Measurements from ENCODE around the gene SLIT3. TPM values are rescaled to one million over a fixed set of nuclear protein-coding genes. Genes with fewer than 3 reads are reported as not detected.

SLIT3 gene
- total and polyA plus RNA-seq, 4 experiments from 2014 or later: not detected

- Mint-ChIP-seq H3K9me3 (peaks cover 0 to 2% (median 0%) of the 10 kb centered on the region in 8 donors), H3K27ac (no peak overlapping the region), H3K27me3 (peaks cover 8 to 16% of the 10 kb centered on the region in 2 donors), H3K4me1 (no peaks in the 10 kb centered on the region), H3K36me3 (no peaks in the 10 kb centered on the region), H3K4me3 (no peak overlapping the region)
- ChIA-PET POLR2A (ENCODE audit: partially characterized antibody) (no interaction called here), CTCF (ENCODE audit: partially characterized antibody) (no interaction called here)
- Histone ChIP-seq H3K4me1 (ENCODE audit: insufficient read depth, low read length) (no peaks in the 10 kb centered on the region), H3K36me3 (ENCODE audit: insufficient read depth, low read length) (no peaks in the 10 kb centered on the region), H3K4me3 (ENCODE audit: low read length in 2 of 2) (no peak overlapping the region), H3K27me3 (ENCODE audit: insufficient read depth, low read length) (no peaks in the 10 kb centered on the region), H3K9me3 (ENCODE audit: control insufficient read depth in 1 of 2, low read length in 2 of 2) (no peaks in the 10 kb centered on the region), H3K27ac (ENCODE audit: low read depth, low read length) (no peak overlapping the region)
- no peak for DNase-seq
- intact Hi-C loops (cut with micrococcal nuclease): no loop called here
These were observed 642.5 kb downstream of the SLIT3 start for GRCh38 chr5:168658394-168658793.

- no peaks in the 10 kb centered on the region for H3K36me3 Mint-ChIP-seq
- DNase-seq: no peak
- peaks cover 8 to 9% of the 10 kb centered on the region in 2 donors for H3K27me3 Mint-ChIP-seq
- H3K4me3 ChIP-seq (ENCODE audit: low read length in 2 of 2): no peak overlapping the region
- no peaks in the 10 kb centered on the region for H3K9me3 ChIP-seq (ENCODE audit: control insufficient read depth in 1 of 2, low read length in 2 of 2)
- H3K27ac ChIP-seq (ENCODE audit: low read depth, low read length): no peak overlapping the region
- ChIA-PET CTCF (ENCODE audit: partially characterized antibody) (no interaction called here), POLR2A (ENCODE audit: partially characterized antibody) (no interaction called here)
- H3K4me3 Mint-ChIP-seq: no peak overlapping the region
- no peaks in the 10 kb centered on the region for H3K4me1 Mint-ChIP-seq
- no peaks in the 10 kb centered on the region for H3K27me3 ChIP-seq (ENCODE audit: insufficient read depth, low read length)
- intact Hi-C loops (cut with micrococcal nuclease): no loop called here
- H3K4me1 ChIP-seq (ENCODE audit: insufficient read depth, low read length): no peaks in the 10 kb centered on the region
- peaks cover 0 to 2% (median 0%) of the 10 kb centered on the region in 8 donors for H3K9me3 Mint-ChIP-seq
- no peaks in the 10 kb centered on the region for H3K36me3 ChIP-seq (ENCODE audit: insufficient read depth, low read length)
- H3K27ac Mint-ChIP-seq: no peak overlapping the region
These were observed 644.3 kb downstream of the SLIT3 start for GRCh38 chr5:168656633-168657032.

- H3K36me3 Mint-ChIP-seq: no peaks in the 10 kb centered on the region
- CTCF ChIA-PET (ENCODE audit: partially characterized antibody): no interaction called here
These were observed 645.6 kb downstream of the SLIT3 start for GRCh38 chr5:168655316-168655715.

GRCh38 chr5:168654211-168654721, 646.7 kb downstream of the SLIT3 start:
- DNase-seq: no peak
- Mint-ChIP-seq H3K36me3 (no peaks in the 10 kb centered on the region), H3K9me3 (peaks cover 0 to 3% (median 0%) of the 10 kb centered on the region in 8 donors), H3K4me3 (peak overlapping the region in 1 of 8 donors; percentile 21), H3K27ac (no peak overlapping the region), H3K4me1 (no peaks in the 10 kb centered on the region), H3K27me3 (peaks cover 5 to 9% of the 10 kb centered on the region in 2 donors)
- ChIA-PET CTCF (ENCODE audit: partially characterized antibody) (no interaction called here), POLR2A (ENCODE audit: partially characterized antibody) (no interaction called here)
- intact Hi-C loops (cut with micrococcal nuclease): no loop called here
- no peaks in the 10 kb centered on the region for H3K27me3 ChIP-seq (ENCODE audit: insufficient read depth, low read length)
- no peaks in the 10 kb centered on the region for H3K4me1 ChIP-seq (ENCODE audit: insufficient read depth, low read length)
- no peaks in the 10 kb centered on the region for H3K9me3 ChIP-seq (ENCODE audit: control insufficient read depth in 1 of 2, low read length in 2 of 2)
- no peaks in the 10 kb centered on the region for H3K36me3 ChIP-seq (ENCODE audit: insufficient read depth, low read length)
- H3K27ac ChIP-seq (ENCODE audit: low read depth, low read length): no peak overlapping the region
- H3K4me3 ChIP-seq (ENCODE audit: low read length in 2 of 2): no peak overlapping the region

More at GRCh38 chr5:168655316-168655715, 645.6 kb downstream of the SLIT3 start:
- Histone ChIP-seq H3K27me3 (ENCODE audit: insufficient read depth, low read length) (no peaks in the 10 kb centered on the region), H3K4me1 (ENCODE audit: insufficient read depth, low read length) (no peaks in the 10 kb centered on the region), H3K27ac (ENCODE audit: low read depth, low read length) (no peak overlapping the region), H3K36me3 (ENCODE audit: insufficient read depth, low read length) (no peaks in the 10 kb centered on the region), H3K9me3 (ENCODE audit: control insufficient read depth in 1 of 2, low read length in 2 of 2) (no peaks in the 10 kb centered on the region), H3K4me3 (ENCODE audit: low read length in 2 of 2) (no peak overlapping the region)
- POLR2A ChIA-PET (ENCODE audit: partially characterized antibody): no interaction called here
- no peak overlapping the region for H3K4me3 Mint-ChIP-seq
- no peaks in the 10 kb centered on the region for H3K4me1 Mint-ChIP-seq
- no peak overlapping the region for H3K27ac Mint-ChIP-seq
- DNase-seq: no peak
- peaks cover 4 to 7% of the 10 kb centered on the region in 2 donors for H3K27me3 Mint-ChIP-seq
- intact Hi-C loops (cut with micrococcal nuclease): no loop called here
- H3K9me3 Mint-ChIP-seq: peaks cover 0 to 3% (median 0%) of the 10 kb centered on the region in 8 donors

GRCh38 chr5:168653626-168654025, 647.3 kb downstream of the SLIT3 start:
- intact Hi-C loops (cut with micrococcal nuclease): no loop called here
- Mint-ChIP-seq H3K9me3 (peaks cover 0 to 3% (median 0%) of the 10 kb centered on the region in 8 donors), H3K27ac (no peak overlapping the region), H3K36me3 (no peaks in the 10 kb centered on the region), H3K27me3 (peaks cover 5 to 9% of the 10 kb centered on the region in 2 donors), H3K4me3 (no peak overlapping the region), H3K4me1 (no peaks in the 10 kb centered on the region)
- CTCF ChIA-PET (ENCODE audit: partially characterized antibody): no interaction called here
- Histone ChIP-seq H3K4me1 (ENCODE audit: insufficient read depth, low read length) (no peaks in the 10 kb centered on the region), H3K36me3 (ENCODE audit: insufficient read depth, low read length) (no peaks in the 10 kb centered on the region), H3K9me3 (ENCODE audit: control insufficient read depth in 1 of 2, low read length in 2 of 2) (no peaks in the 10 kb centered on the region), H3K4me3 (ENCODE audit: low read length in 2 of 2) (no peak overlapping the region), H3K27ac (ENCODE audit: low read depth, low read length) (no peak overlapping the region), H3K27me3 (ENCODE audit: insufficient read depth, low read length) (no peaks in the 10 kb centered on the region)
- no peak for DNase-seq
- POLR2A ChIA-PET (ENCODE audit: partially characterized antibody): no interaction called here

GRCh38 chr5:168651648-168652047, 649.3 kb downstream of the SLIT3 start:
- no peaks in the 10 kb centered on the region for H3K27me3 ChIP-seq (ENCODE audit: insufficient read depth, low read length)
- intact Hi-C loops (cut with micrococcal nuclease): no loop called here
- Mint-ChIP-seq H3K4me3 (no peak overlapping the region), H3K4me1 (no peaks in the 10 kb centered on the region), H3K27ac (no peak overlapping the region), H3K36me3 (no peaks in the 10 kb centered on the region), H3K9me3 (peaks cover 0 to 3% (median 0%) of the 10 kb centered on the region in 8 donors), H3K27me3 (peaks cover 3 to 7% of the 10 kb centered on the region in 2 donors)
- ChIA-PET CTCF (ENCODE audit: partially characterized antibody) (no interaction called here), POLR2A (ENCODE audit: partially characterized antibody) (no interaction called here)
- no peaks in the 10 kb centered on the region for H3K4me1 ChIP-seq (ENCODE audit: insufficient read depth, low read length)
- DNase-seq: no peak
- H3K27ac ChIP-seq (ENCODE audit: low read depth, low read length): no peak overlapping the region
- H3K9me3 ChIP-seq (ENCODE audit: control insufficient read depth in 1 of 2, low read length in 2 of 2): no peaks in the 10 kb centered on the region
- no peak overlapping the region for H3K4me3 ChIP-seq (ENCODE audit: low read length in 2 of 2)
- H3K36me3 ChIP-seq (ENCODE audit: insufficient read depth, low read length): no peaks in the 10 kb centered on the region

GRCh38 chr5:168649306-168649705, 651.6 kb downstream of the SLIT3 start:
- Mint-ChIP-seq H3K27ac (no peak overlapping the region), H3K4me1 (no peaks in the 10 kb centered on the region), H3K9me3 (peaks cover 0 to 10% (median 7%) of the 10 kb centered on the region in 8 donors), H3K27me3 (peaks cover 3 to 7% of the 10 kb centered on the region in 2 donors), H3K36me3 (no peaks in the 10 kb centered on the region), H3K4me3 (no peak overlapping the region)
- no peaks in the 10 kb centered on the region for H3K4me1 ChIP-seq (ENCODE audit: insufficient read depth, low read length)
- no peak for DNase-seq
- POLR2A ChIA-PET (ENCODE audit: partially characterized antibody): no interaction called here
- H3K27ac ChIP-seq (ENCODE audit: low read depth, low read length): no peak overlapping the region
- CTCF ChIA-PET (ENCODE audit: partially characterized antibody): interaction anchor here (1.9 kb wide), 1 partner anchor 30 kb away, joined by 4 read pairs; no protein-coding TSS in a partner anchor
- no peaks in the 10 kb centered on the region for H3K27me3 ChIP-seq (ENCODE audit: insufficient read depth, low read length)
- H3K36me3 ChIP-seq (ENCODE audit: insufficient read depth, low read length): no peaks in the 10 kb centered on the region
- H3K9me3 ChIP-seq (ENCODE audit: control insufficient read depth in 1 of 2, low read length in 2 of 2): no peaks in the 10 kb centered on the region
- no peak overlapping the region for H3K4me3 ChIP-seq (ENCODE audit: low read length in 2 of 2)
- intact Hi-C loops (cut with micrococcal nuclease): no loop called here

All from CD4-positive, alpha-beta memory T cell (primary cell).